IPS-20b (cell line): ENCODE results near the gene NAV2.
A peak's percentile ranks its signal among the peaks of the same experiment; 100 is the strongest.

Source experiments
- H3K27ac ChIP-seq: one replicate; pipeline ENCODE4 v1.5.1; 2013; ENCODE audit warnings: low read length
- H3K27me3 ChIP-seq: 2 replicates; pipeline ENCODE4 v1.6.1; 2013; ENCODE audit warnings: mild to moderate bottlenecking, low read length, inconsistent platforms; ENCODE audit not compliant: insufficient read depth
- H3K36me3 ChIP-seq: 2 replicates; pipeline ENCODE4 v1.6.1; 2013; ENCODE audit warnings: low read depth, mild to moderate bottlenecking, inconsistent platforms, low read length, moderate library complexity; ENCODE audit not compliant: insufficient read depth
- H3K4me1 ChIP-seq: 2 replicates; pipeline ENCODE4 v1.6.1; 2013; ENCODE audit warnings: mild to moderate bottlenecking, control low read depth, inconsistent platforms, low read length, moderate library complexity; ENCODE audit not compliant: insufficient read depth
- H3K4me3 ChIP-seq: 2 replicates; pipeline ENCODE4 v1.5.1; 2013; ENCODE audit warnings: mild to moderate bottlenecking, low read length, inconsistent platforms
- H3K9ac ChIP-seq: 2 replicates; pipeline ENCODE4 v1.6.1; 2013; ENCODE audit warnings: low read depth, mild to moderate bottlenecking, inconsistent platforms, low read length, moderate library complexity
- H3K9me3 ChIP-seq: 2 replicates; pipeline ENCODE4 v1.6.1; 2013; ENCODE audit warnings: mild to moderate bottlenecking, low read depth, low read length, inconsistent platforms; ENCODE audit not compliant: insufficient read depth

The NAV2 gene

DNA sequence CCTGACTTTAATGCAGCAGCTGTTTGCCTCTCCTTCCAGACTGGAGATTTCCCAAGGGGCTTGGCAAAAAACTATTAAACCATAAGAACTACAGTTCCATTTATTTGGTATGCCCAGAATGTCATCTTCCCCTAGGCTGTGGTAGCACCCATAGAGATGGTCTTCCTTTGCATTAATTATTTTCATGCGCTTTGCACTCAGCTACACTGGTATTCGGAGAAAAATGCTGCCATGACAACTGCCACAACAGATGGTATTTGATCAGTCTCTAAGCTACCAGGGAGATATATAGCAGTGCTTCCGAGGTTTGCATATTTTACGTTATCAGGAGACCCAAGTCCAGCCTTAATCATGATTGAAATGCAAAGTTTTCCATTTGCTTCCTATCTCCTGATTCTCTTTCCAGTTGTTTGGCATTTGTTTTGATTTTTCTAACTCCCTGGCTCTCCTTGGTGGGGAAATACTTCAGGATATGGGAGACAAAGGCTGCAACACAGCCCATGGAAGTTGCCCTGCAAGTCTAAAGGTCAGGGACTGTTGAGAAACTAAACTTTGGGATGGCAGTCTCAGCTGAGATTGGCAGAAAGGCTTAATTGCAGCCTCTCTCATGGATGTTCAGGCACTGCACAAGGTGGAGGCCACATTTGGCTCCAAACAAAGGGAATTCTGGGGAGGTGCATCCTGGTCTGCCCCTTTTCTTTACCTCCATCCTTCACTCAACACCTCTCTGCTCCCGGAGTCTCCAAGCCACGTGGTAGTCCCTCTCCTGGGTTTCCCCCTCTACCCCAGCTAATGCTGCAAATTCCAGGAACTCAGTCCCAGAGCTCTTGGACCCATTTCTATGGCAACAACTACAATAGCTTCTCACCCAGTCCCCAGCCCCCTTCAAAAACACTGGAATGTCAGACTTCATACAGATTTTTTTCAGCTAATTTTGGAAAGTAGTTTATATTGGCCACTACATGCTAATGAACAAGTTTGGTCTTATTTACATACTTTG, 151.8 kb downstream of the NAV2 start:
- Histone ChIP-seq H3K4me1 (peaks cover 35% of the 10 kb centered on the region), H3K9ac (peak overlapping the region; percentile 37; the same call in 1 of the 2 replicates), H3K27me3 (no peaks in the 10 kb centered on the region), H3K36me3 (peaks cover 8% of the 10 kb centered on the region; the same call in 1 of the 2 replicates), H3K4me3 (no peak overlapping the region), H3K27ac (no peak overlapping the region), H3K9me3 (no peaks in the 10 kb centered on the region)

- H3K4me3 ChIP-seq = no peak overlapping the region
- no peaks in the 10 kb centered on the region for H3K27me3 ChIP-seq
- no peak overlapping the region for H3K27ac ChIP-seq
- no peak overlapping the region for H3K9ac ChIP-seq
- peaks cover 35% of the 10 kb centered on the region for H3K4me1 ChIP-seq
- no peaks in the 10 kb centered on the region for H3K9me3 ChIP-seq
- H3K36me3 ChIP-seq = peaks cover 18% of the 10 kb centered on the region
Observed at GRCh38 chr11:19866037-19866436, 153.4 kb downstream of the NAV2 start.

DNA sequence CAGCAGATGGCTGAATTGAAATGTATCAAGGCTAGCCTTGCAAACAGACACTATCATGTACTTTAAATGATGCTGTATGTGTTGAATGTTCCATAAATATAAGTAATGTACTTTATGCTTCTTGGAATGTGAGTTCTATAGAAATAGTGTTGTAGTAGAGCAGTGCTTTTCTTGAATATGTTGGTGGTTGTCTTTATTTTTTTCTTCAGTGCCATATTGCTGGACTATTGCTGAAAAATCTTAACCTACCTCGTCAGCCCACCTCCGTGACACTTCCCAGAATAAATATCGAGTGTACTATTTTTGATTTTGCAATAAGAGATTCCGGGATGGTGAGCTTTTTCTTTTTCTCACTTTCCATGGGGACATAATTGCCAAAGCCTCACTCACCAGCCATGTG, 153.9 kb downstream of the NAV2 start:
- Histone ChIP-seq H3K4me1 (peaks cover 37% of the 10 kb centered on the region), H3K4me3 (no peak overlapping the region), H3K9me3 (no peaks in the 10 kb centered on the region), H3K27me3 (no peaks in the 10 kb centered on the region), H3K36me3 (peaks cover 18% of the 10 kb centered on the region), H3K9ac (no peak overlapping the region), H3K27ac (no peak overlapping the region)

- no peak overlapping the region for H3K9ac ChIP-seq
- H3K9me3 ChIP-seq = no peaks in the 10 kb centered on the region
- no peak overlapping the region for H3K27ac ChIP-seq
- no peaks in the 10 kb centered on the region for H3K27me3 ChIP-seq
- H3K4me3 ChIP-seq = no peak overlapping the region
- H3K36me3 ChIP-seq = peaks cover 18% of the 10 kb centered on the region
- peaks cover 42% of the 10 kb centered on the region for H3K4me1 ChIP-seq
Observed at GRCh38 chr11:19867064-19867463, 154.4 kb downstream of the NAV2 start.

DNA sequence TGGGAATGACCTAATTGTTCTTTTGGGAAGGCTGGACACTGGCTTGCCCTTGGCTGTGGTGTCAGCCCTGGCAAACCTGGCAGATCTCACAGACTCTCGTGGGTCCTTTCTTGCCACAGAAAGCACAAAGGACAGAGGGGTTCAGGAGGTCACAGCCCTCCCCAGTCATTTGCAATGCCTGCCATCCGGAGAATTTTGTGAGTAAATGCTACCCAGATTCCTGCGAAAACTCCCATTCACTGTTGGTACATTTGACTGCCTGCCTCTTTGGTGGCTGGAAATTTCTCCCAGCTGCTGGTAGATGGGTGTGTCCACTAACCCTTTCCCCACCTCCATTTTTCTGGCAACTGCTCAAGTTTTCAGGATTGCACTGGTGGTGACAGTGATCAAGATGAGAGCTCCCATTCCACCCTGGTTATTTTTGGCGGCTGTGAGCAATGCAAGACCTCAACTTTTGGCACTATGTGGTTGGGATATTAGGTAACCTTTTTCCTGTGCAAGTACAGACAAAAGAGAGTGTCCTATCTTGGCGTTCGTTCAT, 155.7 kb downstream of the NAV2 start:
- Histone ChIP-seq H3K27ac (no peak overlapping the region), H3K9me3 (no peaks in the 10 kb centered on the region), H3K4me3 (no peak overlapping the region), H3K4me1 (peaks cover 55% of the 10 kb centered on the region), H3K9ac (no peak overlapping the region), H3K36me3 (peaks cover 18% of the 10 kb centered on the region), H3K27me3 (no peaks in the 10 kb centered on the region)

- peaks cover 58% of the 10 kb centered on the region for H3K4me1 ChIP-seq
- no peak overlapping the region for H3K27ac ChIP-seq
- H3K4me3 ChIP-seq = no peak overlapping the region
- H3K9ac ChIP-seq = no peak overlapping the region
- H3K36me3 ChIP-seq = peaks cover 18% of the 10 kb centered on the region
- no peaks in the 10 kb centered on the region for H3K9me3 ChIP-seq
- no peaks in the 10 kb centered on the region for H3K27me3 ChIP-seq
Observed at GRCh38 chr11:19868871-19869270, 156.2 kb downstream of the NAV2 start.

- H3K4me3 ChIP-seq = no peak overlapping the region
- H3K36me3 ChIP-seq = peaks cover 18% of the 10 kb centered on the region
- no peak overlapping the region for H3K9ac ChIP-seq
- peaks cover 58% of the 10 kb centered on the region for H3K4me1 ChIP-seq
- no peaks in the 10 kb centered on the region for H3K27me3 ChIP-seq
- H3K9me3 ChIP-seq = no peaks in the 10 kb centered on the region
- H3K27ac ChIP-seq = no peak overlapping the region
Observed at GRCh38 chr11:19869466-19869865, 156.8 kb downstream of the NAV2 start.

- Histone ChIP-seq H3K9me3 (no peaks in the 10 kb centered on the region), H3K27ac (no peak overlapping the region), H3K36me3 (peaks cover 18% of the 10 kb centered on the region), H3K4me1 (peaks cover 53% of the 10 kb centered on the region), H3K27me3 (no peaks in the 10 kb centered on the region), H3K9ac (no peak overlapping the region), H3K4me3 (no peak overlapping the region)
Observed at GRCh38 chr11:19869946-19870589, 157.4 kb downstream of the NAV2 start.

DNA sequence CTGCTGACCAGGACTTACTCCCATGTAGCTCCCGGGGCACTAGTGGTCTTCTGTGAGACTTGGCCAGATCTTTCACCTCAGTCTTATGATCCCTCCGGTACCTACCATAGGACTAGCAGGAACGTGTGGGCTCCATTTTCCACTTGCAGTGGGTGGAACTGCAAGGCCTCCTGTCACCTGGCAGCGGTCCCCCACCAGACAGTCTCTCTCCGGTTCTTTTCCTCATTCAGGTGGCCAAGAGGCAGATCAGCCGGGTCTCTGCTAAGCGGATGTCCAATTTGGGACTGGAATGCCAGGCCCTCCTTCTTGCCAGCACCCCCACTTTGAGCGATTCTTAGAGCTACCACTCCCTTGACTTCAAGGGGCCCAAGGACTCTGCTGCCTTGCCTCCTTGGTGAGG, 158.9 kb downstream of the NAV2 start:
- Histone ChIP-seq H3K27me3 (no peaks in the 10 kb centered on the region), H3K36me3 (peaks cover 18% of the 10 kb centered on the region), H3K9me3 (no peaks in the 10 kb centered on the region), H3K9ac (no peak overlapping the region), H3K4me1 (peaks cover 52% of the 10 kb centered on the region), H3K4me3 (no peak overlapping the region), H3K27ac (no peak overlapping the region)

- Histone ChIP-seq H3K27ac (no peak overlapping the region), H3K9me3 (no peaks in the 10 kb centered on the region), H3K4me1 (peaks cover 45% of the 10 kb centered on the region), H3K4me3 (no peak overlapping the region), H3K9ac (peak overlapping the region; percentile 2; the same call in 1 of the 2 replicates), H3K36me3 (peaks cover 18% of the 10 kb centered on the region), H3K27me3 (no peaks in the 10 kb centered on the region)
Observed at GRCh38 chr11:19872512-19873145, 160.0 kb downstream of the NAV2 start.

GRCh38 chr11:19873730-19874129, 161.1 kb downstream of the NAV2 start:
- Histone ChIP-seq H3K9ac (no peak overlapping the region; the same call in 1 of the 2 replicates), H3K4me3 (no peak overlapping the region), H3K27ac (peak overlapping the region; percentile 19), H3K36me3 (peaks cover 16% of the 10 kb centered on the region), H3K9me3 (no peaks in the 10 kb centered on the region), H3K27me3 (no peaks in the 10 kb centered on the region), H3K4me1 (peaks cover 36% of the 10 kb centered on the region)
